ENCODE measurements around the gene MISP.

Gene MISP

GRCh38 chr19:808423-808775, 57.5 kb downstream of the MISP start:
- DNase-seq (ENCODE audit: low spot score) = no peak

- no peak for DNase-seq (ENCODE audit: low spot score)
Measured at GRCh38 chr19:810077-810855, 59.4 kb downstream of the MISP start.

DNA sequence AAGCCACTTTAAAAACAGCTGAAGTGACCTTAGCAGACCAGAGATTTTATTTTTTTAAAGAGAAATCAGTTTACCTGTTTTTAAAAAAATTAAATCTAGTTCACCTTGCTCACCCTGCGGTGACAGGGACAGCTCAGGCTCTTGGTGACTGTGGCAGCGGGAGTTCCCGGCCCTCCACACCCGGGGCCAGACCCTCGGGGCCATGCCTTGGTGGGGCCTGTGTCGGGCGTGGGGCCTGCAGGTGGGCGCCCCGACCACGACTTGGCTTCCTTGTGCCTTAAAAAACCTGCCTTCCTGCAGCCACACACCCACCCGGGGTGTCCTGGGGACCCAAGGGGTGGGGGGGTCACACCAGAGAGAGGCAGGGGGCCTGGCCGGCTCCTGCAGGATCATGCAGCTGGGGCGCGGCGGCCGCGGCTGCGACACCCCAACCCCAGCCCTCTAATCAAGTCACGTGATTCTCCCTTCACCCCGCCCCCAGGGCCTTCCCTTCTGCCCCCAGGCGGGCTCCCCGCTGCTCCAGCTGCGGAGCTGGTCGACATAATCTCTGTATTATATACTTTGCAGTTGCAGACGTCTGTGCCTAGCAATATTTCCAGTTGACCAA, 60.1 kb downstream of the MISP start:
- DNase-seq (ENCODE audit: low spot score) = no peak

DNA sequence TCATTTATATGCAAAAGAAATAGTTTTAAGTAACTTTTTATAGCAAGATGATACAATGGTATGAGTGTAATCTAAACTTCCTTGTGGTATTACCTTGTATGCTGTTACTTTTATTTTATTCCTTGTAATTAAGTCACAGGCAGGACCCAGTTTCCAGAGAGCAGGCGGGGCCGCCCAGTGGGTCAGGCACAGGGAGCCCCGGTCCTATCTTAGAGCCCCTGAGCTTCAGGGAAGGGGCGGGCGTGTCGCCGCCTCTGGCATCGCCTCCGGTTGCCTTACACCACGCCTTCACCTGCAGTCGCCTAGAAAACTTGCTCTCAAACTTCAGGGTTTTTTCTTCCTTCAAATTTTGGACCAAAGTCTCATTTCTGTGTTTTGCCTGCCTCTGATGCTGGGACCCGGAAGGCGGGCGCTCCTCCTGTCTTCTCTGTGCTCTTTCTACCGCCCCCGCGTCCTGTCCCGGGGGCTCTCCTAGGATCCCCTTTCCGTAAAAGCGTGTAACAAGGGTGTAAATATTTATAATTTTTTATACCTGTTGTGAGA, 60.7 kb downstream of the MISP start:
- no peak for DNase-seq (ENCODE audit: low spot score)

GRCh38 chr19:812049-812746, 61.3 kb downstream of the MISP start:
- DNase-seq (ENCODE audit: low spot score) = no peak

GRCh38 chr19:812747-813218, 61.9 kb downstream of the MISP start:
- no peak for DNase-seq (ENCODE audit: low spot score)

DNA sequence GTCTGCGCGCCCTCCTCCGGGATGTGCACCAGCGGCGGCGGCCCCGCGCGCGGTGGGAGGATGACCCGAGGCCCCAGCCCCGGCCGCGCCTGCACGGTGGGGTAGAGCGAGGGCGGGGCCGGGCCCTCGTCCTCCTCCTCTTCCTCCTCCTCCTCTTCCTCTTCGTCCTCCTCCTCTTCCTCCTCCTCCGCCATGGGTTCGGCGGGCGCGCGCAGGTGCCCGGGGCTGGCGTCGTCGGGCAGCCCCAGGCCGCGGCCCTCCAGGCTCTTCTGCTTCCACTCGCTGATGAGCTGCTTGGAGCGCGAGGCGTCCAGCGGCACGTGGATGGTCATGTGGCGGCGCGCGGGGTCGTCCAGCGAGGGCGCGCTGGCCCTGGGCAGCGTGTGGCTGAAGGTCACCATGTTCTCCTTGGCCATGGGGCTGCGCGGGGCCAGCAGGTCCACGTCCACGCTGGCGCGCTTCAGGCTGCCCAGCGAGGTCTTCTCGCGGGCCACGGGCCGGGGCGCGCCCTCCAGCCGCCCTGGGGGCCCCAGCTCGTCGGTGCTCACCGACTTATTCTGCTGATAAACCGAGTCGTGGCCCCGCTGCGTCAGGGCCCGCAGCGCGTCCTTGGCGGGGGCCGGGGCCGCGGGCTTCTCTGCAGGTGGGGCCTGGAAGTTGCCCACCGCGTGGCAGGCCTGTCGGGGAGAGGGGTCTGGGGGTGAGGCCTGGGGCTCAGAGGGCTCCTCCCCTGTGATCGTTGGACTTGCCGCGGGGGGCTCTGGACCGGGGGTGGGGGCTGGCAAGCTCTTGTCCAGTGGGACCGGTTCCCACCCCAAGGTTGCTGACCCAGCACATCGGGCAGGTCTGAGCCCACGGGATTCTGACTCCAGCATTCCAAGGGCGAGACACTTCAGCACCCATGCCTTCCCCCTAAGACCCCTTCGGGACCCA, 62.6 kb downstream of the MISP start:
- no peak for DNase-seq (ENCODE audit: low spot score)

Measured in ecto neural progenitor cell (in vitro differentiated cells).